SK-N-SH (cell line): ENCODE data around the gene CCDC112.

ENCODE experiments used
- MXI1 ChIP-seq: IDR thresholded peaks from 2 replicates; pipeline ENCODE4 v1.6.1; 2012; ENCODE audit warnings: mild to moderate bottlenecking, low read depth, low read length, improper control_type of control experiment
- POLR2AphosphoS5 ChIP-seq: IDR thresholded peaks from 2 replicates; pipeline ENCODE4 v1.6.1; 2012; ENCODE audit warnings: low read depth, low read length
- RCOR1 ChIP-seq: fragments of 150-350 bp; IDR thresholded peaks from 2 replicates; pipeline ENCODE4 v1.6.1; 2017; ENCODE audit warnings: antibody characterized with exemption, low read length
- SMC3 ChIP-seq: IDR thresholded peaks from 2 replicates; pipeline ENCODE4 v1.6.1; 2012; ENCODE audit warnings: low read depth, low read length, improper control_type of control experiment
- YY1 ChIP-seq: IDR thresholded peaks from 2 replicates; pipeline ENCODE4 v1.4.0; 2012; ENCODE audit warnings: low read depth, mild to moderate bottlenecking
- TF ChIP-seq, protein P1 (sequence below): fragments of 200-600 bp; sonication (generic); IDR thresholded peaks from 2 replicates; pipeline ENCODE4 v1.6.1; 2017; ENCODE audit warnings: antibody characterized with exemption, mild to moderate bottlenecking, moderate library complexity
- TF ChIP-seq, protein P2 (sequence below): IDR thresholded peaks from 2 replicates; pipeline ENCODE4 v1.4.0; 2012; ENCODE audit warnings: low read depth
- TF ChIP-seq, protein P3 (sequence below): IDR thresholded peaks from 2 replicates; pipeline ENCODE4 v1.6.1; 2012; ENCODE audit warnings: mild to moderate bottlenecking, low read depth, low read length, moderate library complexity
- TF ChIP-seq, protein P4 (sequence below): IDR thresholded peaks from 2 replicates; pipeline ENCODE4; 2012

DNA sequence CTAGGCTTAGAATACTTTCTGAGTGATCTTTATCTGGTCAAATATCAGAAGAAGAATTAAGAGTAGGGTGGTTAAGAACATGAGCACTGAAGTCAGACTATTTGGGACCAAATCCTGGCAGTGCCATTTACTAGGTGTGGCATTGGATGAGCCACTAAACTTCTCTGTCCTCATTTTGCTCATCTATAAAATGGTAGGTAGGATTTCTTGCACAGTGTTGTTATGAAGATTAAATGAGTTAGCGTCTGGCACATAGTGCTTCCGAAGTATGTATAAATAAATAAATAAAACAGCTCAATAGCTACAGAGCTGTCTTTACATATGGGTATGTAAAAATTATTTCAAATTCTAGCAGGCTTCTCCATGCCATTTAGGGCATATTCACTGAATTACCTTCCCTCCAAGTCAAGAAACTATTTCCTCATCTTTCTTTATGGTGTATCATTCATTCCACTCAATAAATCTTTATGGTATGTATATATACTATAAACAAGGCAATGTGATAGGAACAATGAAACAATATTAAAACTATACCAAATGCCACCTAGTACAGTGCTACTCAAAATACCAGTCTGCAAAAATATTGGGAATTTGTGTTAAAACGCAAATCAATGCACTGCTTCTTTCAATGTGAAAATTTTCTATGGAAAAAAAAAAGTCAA, 24.0 kb downstream of the CCDC112 start:
- TF ChIP-seq, protein P1, sequence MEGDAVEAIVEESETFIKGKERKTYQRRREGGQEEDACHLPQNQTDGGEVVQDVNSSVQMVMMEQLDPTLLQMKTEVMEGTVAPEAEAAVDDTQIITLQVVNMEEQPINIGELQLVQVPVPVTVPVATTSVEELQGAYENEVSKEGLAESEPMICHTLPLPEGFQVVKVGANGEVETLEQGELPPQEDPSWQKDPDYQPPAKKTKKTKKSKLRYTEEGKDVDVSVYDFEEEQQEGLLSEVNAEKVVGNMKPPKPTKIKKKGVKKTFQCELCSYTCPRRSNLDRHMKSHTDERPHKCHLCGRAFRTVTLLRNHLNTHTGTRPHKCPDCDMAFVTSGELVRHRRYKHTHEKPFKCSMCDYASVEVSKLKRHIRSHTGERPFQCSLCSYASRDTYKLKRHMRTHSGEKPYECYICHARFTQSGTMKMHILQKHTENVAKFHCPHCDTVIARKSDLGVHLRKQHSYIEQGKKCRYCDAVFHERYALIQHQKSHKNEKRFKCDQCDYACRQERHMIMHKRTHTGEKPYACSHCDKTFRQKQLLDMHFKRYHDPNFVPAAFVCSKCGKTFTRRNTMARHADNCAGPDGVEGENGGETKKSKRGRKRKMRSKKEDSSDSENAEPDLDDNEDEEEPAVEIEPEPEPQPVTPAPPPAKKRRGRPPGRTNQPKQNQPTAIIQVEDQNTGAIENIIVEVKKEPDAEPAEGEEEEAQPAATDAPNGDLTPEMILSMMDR: no peak
- TF ChIP-seq POLR2AphosphoS5 (no peak), SMC3 (no peak), YY1 (no peak), RCOR1 (no peak), MXI1 (no peak)
- TF ChIP-seq, protein P2, sequence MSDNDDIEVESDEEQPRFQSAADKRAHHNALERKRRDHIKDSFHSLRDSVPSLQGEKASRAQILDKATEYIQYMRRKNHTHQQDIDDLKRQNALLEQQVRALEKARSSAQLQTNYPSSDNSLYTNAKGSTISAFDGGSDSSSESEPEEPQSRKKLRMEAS: no peak
- TF ChIP-seq, protein P3, sequence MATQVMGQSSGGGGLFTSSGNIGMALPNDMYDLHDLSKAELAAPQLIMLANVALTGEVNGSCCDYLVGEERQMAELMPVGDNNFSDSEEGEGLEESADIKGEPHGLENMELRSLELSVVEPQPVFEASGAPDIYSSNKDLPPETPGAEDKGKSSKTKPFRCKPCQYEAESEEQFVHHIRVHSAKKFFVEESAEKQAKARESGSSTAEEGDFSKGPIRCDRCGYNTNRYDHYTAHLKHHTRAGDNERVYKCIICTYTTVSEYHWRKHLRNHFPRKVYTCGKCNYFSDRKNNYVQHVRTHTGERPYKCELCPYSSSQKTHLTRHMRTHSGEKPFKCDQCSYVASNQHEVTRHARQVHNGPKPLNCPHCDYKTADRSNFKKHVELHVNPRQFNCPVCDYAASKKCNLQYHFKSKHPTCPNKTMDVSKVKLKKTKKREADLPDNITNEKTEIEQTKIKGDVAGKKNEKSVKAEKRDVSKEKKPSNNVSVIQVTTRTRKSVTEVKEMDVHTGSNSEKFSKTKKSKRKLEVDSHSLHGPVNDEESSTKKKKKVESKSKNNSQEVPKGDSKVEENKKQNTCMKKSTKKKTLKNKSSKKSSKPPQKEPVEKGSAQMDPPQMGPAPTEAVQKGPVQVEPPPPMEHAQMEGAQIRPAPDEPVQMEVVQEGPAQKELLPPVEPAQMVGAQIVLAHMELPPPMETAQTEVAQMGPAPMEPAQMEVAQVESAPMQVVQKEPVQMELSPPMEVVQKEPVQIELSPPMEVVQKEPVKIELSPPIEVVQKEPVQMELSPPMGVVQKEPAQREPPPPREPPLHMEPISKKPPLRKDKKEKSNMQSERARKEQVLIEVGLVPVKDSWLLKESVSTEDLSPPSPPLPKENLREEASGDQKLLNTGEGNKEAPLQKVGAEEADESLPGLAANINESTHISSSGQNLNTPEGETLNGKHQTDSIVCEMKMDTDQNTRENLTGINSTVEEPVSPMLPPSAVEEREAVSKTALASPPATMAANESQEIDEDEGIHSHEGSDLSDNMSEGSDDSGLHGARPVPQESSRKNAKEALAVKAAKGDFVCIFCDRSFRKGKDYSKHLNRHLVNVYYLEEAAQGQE: no peak
- TF ChIP-seq, protein P4, sequence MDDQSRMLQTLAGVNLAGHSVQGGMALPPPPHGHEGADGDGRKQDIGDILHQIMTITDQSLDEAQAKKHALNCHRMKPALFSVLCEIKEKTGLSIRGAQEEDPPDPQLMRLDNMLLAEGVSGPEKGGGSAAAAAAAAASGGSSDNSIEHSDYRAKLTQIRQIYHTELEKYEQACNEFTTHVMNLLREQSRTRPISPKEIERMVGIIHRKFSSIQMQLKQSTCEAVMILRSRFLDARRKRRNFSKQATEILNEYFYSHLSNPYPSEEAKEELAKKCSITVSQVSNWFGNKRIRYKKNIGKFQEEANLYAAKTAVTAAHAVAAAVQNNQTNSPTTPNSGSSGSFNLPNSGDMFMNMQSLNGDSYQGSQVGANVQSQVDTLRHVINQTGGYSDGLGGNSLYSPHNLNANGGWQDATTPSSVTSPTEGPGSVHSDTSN: no peak
